ENCODE measurements around the gene NTM.
"Not testable (repeated sequence)": the region's sequence is repeated elsewhere in the genome, so short reads cannot be mapped to it uniquely, and the experiment has no call there.

NTM gene

GRCh38 chr11:131906963-131907362 is 536.5 kb downstream of the NTM start:
- Mint-ChIP-seq H3K36me3 (no peaks in the 10 kb centered on the region), H3K27ac (no peak overlapping the region), H3K27me3 (peaks cover 15% of the 10 kb centered on the region), H3K4me1 (no peaks in the 10 kb centered on the region), H3K4me3 (no peak overlapping the region), H3K9me3 (no peaks in the 10 kb centered on the region)

DNA sequence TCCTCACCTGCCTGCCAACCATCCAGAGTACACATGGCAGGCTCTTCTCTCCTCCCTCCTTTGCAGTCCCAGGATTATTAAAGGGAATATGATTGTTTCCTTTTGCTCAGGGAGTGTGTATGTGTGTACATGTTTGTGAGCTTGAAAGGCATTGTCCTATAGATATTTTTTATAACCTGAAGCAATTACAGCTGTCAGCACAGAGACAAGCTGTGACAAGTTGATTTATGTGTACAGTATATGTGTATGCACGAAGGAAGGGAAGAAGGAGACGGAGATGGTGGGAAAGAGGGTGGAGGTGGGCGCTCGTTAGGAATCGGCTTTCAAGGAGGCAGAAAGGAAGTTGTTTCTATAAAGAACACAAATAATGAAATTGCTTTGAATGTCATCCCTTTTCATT is 537.0 kb downstream of the NTM start:
- peaks cover 17% of the 10 kb centered on the region for H3K27me3 Mint-ChIP-seq
- H3K9me3 Mint-ChIP-seq = no peaks in the 10 kb centered on the region
- no peak overlapping the region for H3K27ac Mint-ChIP-seq
- H3K36me3 Mint-ChIP-seq = no peaks in the 10 kb centered on the region
- H3K4me1 Mint-ChIP-seq = no peaks in the 10 kb centered on the region
- H3K4me3 Mint-ChIP-seq = no peak overlapping the region

- H3K36me3 Mint-ChIP-seq = no peaks in the 10 kb centered on the region
- no peaks in the 10 kb centered on the region for H3K4me1 Mint-ChIP-seq
- no peak overlapping the region for H3K4me3 Mint-ChIP-seq
- peaks cover 21% of the 10 kb centered on the region for H3K27me3 Mint-ChIP-seq
- H3K9me3 Mint-ChIP-seq = no peaks in the 10 kb centered on the region
- no peak overlapping the region for H3K27ac Mint-ChIP-seq
These were observed 537.9 kb downstream of the NTM start for GRCh38 chr11:131908316-131908715.

DNA sequence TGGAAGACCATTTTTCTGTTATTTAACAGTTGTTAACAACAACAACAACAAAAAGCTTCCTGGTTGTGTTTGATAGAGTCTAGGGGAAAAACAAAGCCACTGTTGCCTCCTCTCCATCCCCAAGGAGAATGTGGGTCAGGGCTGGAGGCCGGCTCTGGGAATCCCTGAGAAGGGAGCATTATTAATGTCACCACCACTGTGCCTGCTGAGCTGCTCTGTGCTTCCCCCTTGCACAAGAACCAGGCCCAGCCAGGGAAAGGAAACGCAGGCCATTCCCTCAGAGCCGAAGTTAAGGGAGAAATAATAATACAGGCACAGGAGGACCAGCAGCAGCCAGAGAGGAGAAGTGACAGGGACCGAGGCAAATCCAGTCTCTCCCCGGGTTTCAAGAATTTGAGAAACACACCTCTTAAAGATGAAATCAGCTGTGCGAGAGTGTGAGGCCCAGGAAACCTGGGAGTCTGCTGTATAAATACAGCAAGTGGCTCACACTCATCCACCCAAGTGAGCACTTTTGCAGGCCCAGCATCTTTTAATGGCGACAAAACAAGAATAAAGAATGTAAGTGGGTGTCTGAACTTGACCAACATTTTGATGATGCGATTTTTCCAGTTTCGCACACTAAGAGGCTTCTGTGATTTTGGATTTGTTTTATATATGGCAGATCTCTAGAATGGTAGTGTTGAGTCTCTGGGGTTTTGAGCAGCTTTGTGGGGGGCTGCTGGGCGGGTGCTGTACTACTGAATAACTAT is 539.2 kb downstream of the NTM start:
- H3K27ac Mint-ChIP-seq = no peak overlapping the region
- no peak overlapping the region for H3K4me3 Mint-ChIP-seq
- H3K27me3 Mint-ChIP-seq = peaks cover 21% of the 10 kb centered on the region
- H3K4me1 Mint-ChIP-seq = no peaks in the 10 kb centered on the region
- no peaks in the 10 kb centered on the region for H3K9me3 Mint-ChIP-seq
- no peaks in the 10 kb centered on the region for H3K36me3 Mint-ChIP-seq

DNA sequence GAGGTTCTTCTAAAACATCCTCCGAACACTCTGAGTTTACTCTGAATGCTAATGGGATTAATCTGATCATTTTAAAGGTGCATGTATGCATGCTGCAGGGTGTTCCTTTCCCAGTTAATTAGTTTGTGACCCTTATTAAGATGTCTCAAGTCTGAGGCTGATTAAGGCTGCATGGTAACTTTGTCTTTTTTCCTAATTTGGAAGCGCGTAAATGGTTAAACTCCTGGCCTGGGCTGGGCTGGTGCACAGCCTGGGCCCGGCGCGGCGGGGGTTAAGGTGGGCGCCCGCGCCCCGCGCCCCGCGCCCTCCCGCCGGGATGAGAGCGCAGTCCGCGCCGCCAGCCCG is 539.7 kb downstream of the NTM start:
- peaks cover 21% of the 10 kb centered on the region for H3K27me3 Mint-ChIP-seq
- H3K4me1 Mint-ChIP-seq = no peaks in the 10 kb centered on the region
- no peak overlapping the region for H3K27ac Mint-ChIP-seq
- no peaks in the 10 kb centered on the region for H3K36me3 Mint-ChIP-seq
- no peak overlapping the region for H3K4me3 Mint-ChIP-seq
- H3K9me3 Mint-ChIP-seq = no peaks in the 10 kb centered on the region

GRCh38 chr11:131910523-131911387 is 540.3 kb downstream of the NTM start:
- Mint-ChIP-seq H3K27me3 (peaks cover 21% of the 10 kb centered on the region), H3K36me3 (no peaks in the 10 kb centered on the region), H3K4me3 (no peak overlapping the region)

DNA sequence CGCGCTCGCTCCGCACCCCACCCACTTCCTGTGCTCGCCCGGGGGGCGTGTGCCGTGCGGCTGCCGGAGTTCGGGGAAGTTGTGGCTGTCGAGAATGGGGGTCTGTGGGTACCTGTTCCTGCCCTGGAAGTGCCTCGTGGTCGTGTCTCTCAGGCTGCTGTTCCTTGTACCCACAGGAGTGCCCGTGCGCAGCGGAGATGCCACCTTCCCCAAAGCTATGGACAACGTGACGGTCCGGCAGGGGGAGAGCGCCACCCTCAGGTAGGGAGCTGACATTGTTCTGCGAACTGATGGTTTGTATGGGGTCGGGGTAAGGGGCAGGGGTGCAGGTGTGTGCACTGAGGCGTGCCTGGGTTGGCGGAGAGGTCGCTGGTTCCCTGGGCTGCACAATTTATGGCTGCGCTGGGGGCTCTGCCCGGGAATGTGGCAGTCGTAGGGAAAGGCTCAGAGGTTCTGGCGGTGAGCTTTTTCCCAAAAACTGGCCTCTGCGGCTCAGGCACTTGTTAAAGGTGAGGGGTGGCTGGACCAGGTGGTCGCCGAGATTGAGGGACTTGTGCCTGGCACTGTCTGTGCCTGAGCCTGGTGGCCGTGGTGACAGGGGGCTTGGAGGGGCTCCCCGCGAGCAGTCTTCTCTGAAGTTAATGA is 541.1 kb downstream of the NTM start:
- H3K4me1 Mint-ChIP-seq, H3K27ac Mint-ChIP-seq, H3K4me3 Mint-ChIP-seq, H3K36me3 Mint-ChIP-seq, H3K9me3 Mint-ChIP-seq: not testable (repeated sequence)
- H3K27me3 Mint-ChIP-seq = peaks cover 21% of the 10 kb centered on the region

More at GRCh38 chr11:131910523-131911387, 540.3 kb downstream of the NTM start:
- Mint-ChIP-seq H3K9me3 (no peaks in the 10 kb centered on the region), H3K27ac (no peak overlapping the region), H3K4me1 (no peaks in the 10 kb centered on the region)

DNA sequence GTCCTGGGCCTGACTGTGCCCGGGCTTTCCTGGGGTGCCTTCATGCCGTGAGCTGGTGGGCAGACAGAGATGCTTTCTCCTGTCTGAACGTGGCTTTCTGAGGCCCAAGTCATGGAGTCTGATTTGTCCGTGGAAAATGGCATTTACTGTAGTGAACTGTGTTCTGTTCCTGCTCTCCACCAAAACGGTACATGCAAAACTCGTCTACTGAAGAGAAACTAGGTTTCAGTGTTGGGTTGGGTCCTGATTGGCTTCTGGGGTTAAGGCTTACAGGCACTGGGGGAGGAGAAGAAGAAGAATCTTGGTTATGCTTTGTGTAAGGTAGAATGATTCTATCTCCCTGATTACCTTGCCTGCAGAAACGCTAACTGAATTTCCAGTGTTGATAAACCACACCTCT is 541.7 kb downstream of the NTM start:
- no peak overlapping the region for H3K27ac Mint-ChIP-seq
- H3K4me3 Mint-ChIP-seq = no peak overlapping the region
- no peaks in the 10 kb centered on the region for H3K9me3 Mint-ChIP-seq
- peaks cover 21% of the 10 kb centered on the region for H3K27me3 Mint-ChIP-seq
- H3K36me3 Mint-ChIP-seq = no peaks in the 10 kb centered on the region
- H3K4me1 Mint-ChIP-seq = no peaks in the 10 kb centered on the region

- Mint-ChIP-seq H3K27me3 (peaks cover 21% of the 10 kb centered on the region), H3K9me3 (no peaks in the 10 kb centered on the region), H3K27ac (no peak overlapping the region), H3K36me3 (no peaks in the 10 kb centered on the region), H3K4me1 (no peaks in the 10 kb centered on the region), H3K4me3 (no peak overlapping the region)
These were observed 542.9 kb downstream of the NTM start for GRCh38 chr11:131913267-131913666.

DNA sequence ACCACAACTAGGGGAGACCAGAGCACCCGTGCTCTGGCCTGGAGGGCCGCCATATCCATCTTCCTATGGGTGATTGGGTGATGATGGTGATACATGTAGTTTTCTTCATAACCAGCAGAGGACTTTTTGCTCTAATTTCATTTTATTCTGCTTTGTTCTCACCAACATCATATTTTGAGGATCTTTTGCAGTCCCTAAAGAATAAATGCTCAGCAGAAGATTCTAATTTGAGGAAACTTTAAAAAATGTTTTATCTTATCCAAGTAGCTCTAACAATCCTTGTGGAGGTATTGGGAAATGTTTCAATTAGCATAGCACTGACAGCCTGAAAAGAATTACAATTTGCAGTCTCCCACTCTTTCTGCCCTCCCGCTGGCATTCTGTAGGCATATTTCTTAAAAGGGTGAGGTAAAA is 544.0 kb downstream of the NTM start:
- peaks cover 12% of the 10 kb centered on the region for H3K27me3 Mint-ChIP-seq
- H3K9me3 Mint-ChIP-seq = no peaks in the 10 kb centered on the region
- H3K4me1 Mint-ChIP-seq = no peaks in the 10 kb centered on the region
- H3K27ac Mint-ChIP-seq = no peak overlapping the region
- H3K36me3 Mint-ChIP-seq = no peaks in the 10 kb centered on the region
- no peak overlapping the region for H3K4me3 Mint-ChIP-seq

DNA sequence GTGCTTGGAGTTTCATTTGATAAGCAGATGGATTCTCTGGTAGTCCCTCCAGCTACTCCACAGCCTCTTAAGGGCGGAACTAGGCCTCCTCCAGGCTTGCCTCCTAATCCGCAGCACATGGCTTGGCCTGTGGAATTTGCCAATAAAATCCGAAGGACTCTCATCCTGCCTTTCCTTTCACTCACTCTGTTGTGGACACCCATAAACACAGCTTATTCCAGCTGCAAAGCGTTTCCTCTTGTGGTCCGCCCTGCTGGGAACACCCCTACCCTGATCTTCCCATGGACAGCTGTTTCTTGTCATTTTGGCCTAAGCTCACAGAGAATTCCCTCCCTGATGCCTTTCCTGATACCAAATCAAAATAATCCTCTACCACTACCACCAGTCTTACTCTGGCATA is 546.2 kb downstream of the NTM start:
- Mint-ChIP-seq H3K27ac (no peak overlapping the region), H3K9me3 (no peaks in the 10 kb centered on the region), H3K27me3 (peaks cover 6% of the 10 kb centered on the region), H3K4me3 (no peak overlapping the region), H3K4me1 (no peaks in the 10 kb centered on the region), H3K36me3 (no peaks in the 10 kb centered on the region)

GRCh38 chr11:131917634-131918384 is 547.4 kb downstream of the NTM start:
- peaks cover 2% of the 10 kb centered on the region for H3K27me3 Mint-ChIP-seq
- H3K36me3 Mint-ChIP-seq = no peaks in the 10 kb centered on the region
- no peak overlapping the region for H3K27ac Mint-ChIP-seq
- no peaks in the 10 kb centered on the region for H3K4me1 Mint-ChIP-seq
- H3K9me3 Mint-ChIP-seq = peaks cover 5% of the 10 kb centered on the region
- no peak overlapping the region for H3K4me3 Mint-ChIP-seq

- H3K36me3 Mint-ChIP-seq = no peaks in the 10 kb centered on the region
- H3K4me1 Mint-ChIP-seq = no peaks in the 10 kb centered on the region
- no peaks in the 10 kb centered on the region for H3K27me3 Mint-ChIP-seq
- no peak overlapping the region for H3K4me3 Mint-ChIP-seq
- peaks cover 5% of the 10 kb centered on the region for H3K9me3 Mint-ChIP-seq
- H3K27ac Mint-ChIP-seq = no peak overlapping the region
These were observed 548.2 kb downstream of the NTM start for GRCh38 chr11:131918663-131919062.

- Mint-ChIP-seq H3K27me3 (no peaks in the 10 kb centered on the region), H3K4me3 (no peak overlapping the region), H3K27ac (no peak overlapping the region), H3K4me1 (no peaks in the 10 kb centered on the region), H3K36me3 (no peaks in the 10 kb centered on the region), H3K9me3 (peaks cover 5% of the 10 kb centered on the region)
These were observed 551.8 kb downstream of the NTM start for GRCh38 chr11:131922220-131922619.

- no peak overlapping the region for H3K4me3 Mint-ChIP-seq
- H3K4me1 Mint-ChIP-seq = no peaks in the 10 kb centered on the region
- H3K9me3 Mint-ChIP-seq = peaks cover 5% of the 10 kb centered on the region
- H3K27me3 Mint-ChIP-seq = no peaks in the 10 kb centered on the region
- H3K36me3 Mint-ChIP-seq = no peaks in the 10 kb centered on the region
- H3K27ac Mint-ChIP-seq = no peak overlapping the region
These were observed 552.9 kb downstream of the NTM start for GRCh38 chr11:131923309-131923708.
